ENCODE measurements around the gene MAGEB6B.

Gene MAGEB6B

GRCh38 chrX:26208012-26208411 is 47.6 kb downstream of the MAGEB6B start:
- DNase-seq: no peak
- H3K27me3 ChIP-seq (ENCODE audit: insufficient read depth, low read depth, severe bottlenecking): no peaks in the 10 kb centered on the region
- H3K27ac ChIP-seq: no peak overlapping the region
- no peak for TF ChIP-seq CTCF (IDR thresholded peaks at IDR 0.05; ENCODE audit: low read depth, low read length)
- H3K4me3 ChIP-seq (ENCODE audit: low read depth, low read length): no peak overlapping the region
- H3K9me3 ChIP-seq (ENCODE audit: severe bottlenecking): no peaks in the 10 kb centered on the region
- no peaks in the 10 kb centered on the region for H3K36me3 ChIP-seq
